Activated naive CD8-positive, alpha-beta T cell treated with anti-CD3 and anti-CD28 coated beads, Interleukin-2, amount 50 U/mL, for 16 hours (primary cell): Measurements from ENCODE around the gene TRAF2.

ENCODE experiments used
- DNase-seq: peaks from one replicate; pipeline ENCODE4 v3.0.0-alpha.2; 2020; ENCODE audit warnings: low read depth, low spot score

The TRAF2 gene

DNA sequence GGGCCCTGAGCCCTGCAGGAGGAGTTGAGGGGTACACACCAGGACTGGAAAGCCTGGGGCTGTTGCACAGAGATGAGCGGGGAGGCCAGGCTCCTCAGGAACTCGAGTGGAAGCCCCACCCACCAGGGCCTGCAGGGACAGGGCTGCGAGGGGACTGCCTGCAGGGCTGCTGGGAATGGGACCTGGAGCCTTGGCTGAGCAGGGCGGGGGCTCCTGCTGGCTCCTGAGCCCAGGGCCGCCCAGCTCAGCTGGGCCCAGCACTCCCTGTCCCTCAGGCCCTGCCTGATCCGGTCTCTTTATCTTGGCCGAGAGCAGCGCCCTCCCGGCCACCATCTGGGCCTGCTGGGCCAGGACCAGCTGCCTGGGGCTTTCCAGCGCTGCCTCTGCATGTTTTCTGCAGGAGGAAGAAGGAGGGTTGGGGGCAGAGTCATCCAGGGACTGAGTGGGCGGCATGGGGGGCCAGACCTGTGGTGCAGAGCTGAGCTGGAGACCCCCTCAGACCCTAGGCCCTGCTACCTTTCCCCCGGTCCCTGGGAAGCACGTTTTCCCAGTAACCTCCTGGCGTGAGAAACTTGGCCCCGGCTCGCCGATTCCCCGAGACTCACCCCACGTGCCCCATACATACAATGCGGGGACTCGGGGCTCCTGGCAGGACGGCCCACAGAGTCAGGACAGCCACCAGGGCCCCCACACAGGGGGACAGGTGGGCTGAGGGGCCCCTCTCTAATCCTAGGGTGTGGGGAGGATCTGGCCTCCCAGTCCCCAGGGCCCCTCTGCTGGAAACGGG is 75.2 kb downstream of the TRAF2 start:
- DNase-seq, result no peak

DNA sequence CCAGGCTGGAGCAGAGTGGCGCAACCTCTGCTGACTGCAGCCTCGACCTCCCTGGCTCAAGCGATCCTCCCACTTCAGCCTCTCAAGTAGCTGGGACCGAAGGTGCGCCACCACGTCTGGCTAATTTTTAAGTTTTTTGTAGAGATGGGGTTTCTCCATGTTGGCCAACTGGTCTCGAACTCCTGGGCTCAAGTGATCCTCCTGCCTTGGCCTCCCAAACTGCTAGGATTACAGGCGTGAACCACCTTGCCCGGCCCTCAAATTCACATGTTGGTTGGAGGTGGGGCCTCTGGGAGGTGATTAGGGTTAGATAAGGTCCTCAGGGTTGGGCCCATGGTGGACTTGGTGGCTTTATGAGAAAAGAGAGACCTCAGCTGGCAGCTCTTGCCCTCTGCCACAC is 75.8 kb downstream of the TRAF2 start:
- DNase-seq, result no peak

DNA sequence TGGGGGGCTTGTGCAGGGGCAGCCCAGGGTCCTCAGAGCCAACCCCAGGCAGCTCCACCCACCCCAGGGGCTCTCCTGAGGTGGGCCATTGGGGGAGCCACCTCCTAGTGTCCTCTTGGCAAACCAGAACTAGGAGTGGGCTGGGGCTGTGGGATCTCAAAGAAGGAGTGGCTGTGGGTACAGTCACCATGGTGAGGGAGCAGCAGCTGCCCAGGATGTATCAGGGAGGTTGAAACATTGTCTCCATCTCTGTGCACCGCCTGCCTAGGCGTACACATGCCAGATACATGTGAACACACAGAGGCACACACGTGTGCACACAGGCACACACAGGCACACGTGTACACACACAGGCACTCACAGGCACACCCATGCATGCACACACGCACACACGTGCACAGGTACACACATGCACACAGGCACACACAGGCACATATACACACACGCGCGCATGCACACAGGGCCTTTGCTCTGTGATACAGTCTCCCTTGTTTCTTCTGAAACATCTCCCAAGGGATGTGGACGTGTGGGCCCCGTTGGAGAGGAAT is 76.5 kb downstream of the TRAF2 start:
- DNase-seq, result no peak

DNA sequence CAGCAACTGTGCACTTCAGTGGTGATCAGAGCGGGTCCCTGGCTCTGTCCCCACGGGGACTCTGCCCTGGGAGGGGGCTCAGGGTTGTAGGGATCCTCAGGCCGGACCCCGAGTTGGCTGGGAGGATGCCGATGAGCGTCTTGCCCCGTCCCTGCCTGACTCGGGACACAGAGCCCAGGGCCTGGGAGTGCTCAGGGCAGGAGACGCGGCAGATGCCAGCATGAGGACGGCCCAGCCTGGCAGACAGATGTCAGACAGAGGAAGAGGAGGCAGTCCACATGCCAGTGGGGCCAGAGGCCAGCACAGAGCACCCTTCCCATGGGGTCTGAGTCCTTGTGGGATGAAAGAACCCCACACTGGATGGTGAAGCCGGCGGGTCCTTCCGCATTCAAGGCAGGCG is 77.0 kb downstream of the TRAF2 start:
- no peak for DNase-seq

DNA sequence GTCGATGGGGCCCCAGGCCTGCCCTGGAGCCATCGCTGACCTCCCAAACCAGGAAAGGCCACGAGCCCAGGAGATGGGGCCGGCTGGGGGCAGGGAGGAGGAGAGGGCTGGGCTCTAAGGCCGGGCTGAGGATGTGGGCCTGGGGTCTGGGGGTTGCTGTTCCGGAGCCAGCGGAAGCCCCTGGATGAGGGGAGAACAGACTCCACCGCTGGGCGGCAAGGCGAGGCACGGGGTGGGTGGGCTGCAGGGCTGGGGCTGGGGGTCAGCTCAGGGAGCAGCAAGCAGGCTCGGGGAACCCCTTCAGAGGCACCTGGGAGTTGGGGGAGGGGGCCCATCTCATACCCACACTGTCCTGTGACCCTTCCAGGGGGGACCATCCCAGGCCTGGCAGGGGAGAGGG is 77.4 kb downstream of the TRAF2 start:
- no peak for DNase-seq

DNA sequence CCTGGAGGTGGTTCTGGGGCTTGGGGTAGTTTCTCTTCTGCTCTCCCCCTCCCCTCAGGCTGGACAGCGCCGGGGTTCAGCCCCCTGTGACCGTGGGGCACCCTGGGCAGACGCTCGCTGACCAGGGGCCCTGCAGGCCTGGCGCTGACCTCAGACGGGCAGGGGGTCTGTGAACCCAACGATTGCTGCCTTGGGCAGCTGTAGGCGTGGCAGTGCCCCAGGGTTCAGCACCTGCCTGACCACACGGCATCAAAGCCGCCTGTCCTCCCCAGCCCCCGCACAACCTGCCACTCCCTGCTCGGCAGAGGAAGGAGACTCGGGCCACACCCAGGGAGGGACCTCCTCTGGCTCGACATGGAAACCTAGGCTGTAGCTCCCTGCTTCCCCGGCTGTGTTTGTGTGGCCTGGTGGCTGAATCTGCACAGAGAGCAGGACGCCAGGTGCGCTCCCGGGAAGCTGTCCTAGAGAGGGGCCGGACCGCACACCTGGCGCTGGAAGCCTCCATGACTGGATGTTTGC is 77.9 kb downstream of the TRAF2 start:
- no peak for DNase-seq

- no peak for DNase-seq
Measured at GRCh38 chr9:136964833-136965422, 78.6 kb downstream of the TRAF2 start.

- no peak for DNase-seq
Measured at GRCh38 chr9:136965771-136966484, 79.6 kb downstream of the TRAF2 start.

DNA sequence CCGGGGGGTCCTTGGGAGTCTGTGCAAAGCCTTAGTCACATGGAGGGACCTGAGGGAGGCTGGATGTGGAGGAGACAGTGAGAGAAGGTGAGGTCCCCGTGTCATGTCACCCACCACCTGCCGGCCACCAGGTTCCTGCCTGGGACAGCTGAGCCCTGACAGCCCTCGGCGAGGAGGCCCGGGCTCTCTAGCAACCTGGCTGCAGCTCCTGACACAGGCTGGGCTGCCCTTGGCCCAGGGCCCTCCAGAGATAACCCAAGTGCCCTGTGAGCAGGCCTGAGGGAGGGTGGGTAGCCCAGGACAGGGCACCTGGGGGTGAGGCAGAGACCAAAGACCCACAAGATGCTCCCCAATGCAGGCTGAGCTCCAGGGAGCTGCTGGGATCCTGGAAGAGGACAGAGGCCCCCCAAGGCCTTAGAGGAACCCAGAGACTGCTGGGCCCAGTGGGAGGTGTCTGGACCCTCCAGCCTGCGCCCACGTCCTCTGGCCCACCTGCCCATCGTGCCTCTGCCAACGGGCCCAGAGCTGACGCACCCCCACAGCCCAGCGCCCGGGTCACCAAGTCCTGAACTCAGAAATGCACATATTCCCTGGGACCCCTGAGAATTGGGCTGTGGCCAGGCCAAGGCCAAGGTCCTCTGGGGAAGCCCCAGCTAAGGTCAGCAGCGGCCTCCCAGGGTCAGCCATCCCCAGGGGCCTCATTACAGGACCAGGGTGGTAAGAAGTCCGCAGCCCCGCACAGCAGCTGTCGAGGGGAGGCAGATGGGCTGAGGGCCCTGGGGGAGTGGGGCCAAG is 82.2 kb downstream of the TRAF2 start:
- DNase-seq, result no peak

GRCh38 chr9:136969150-136969549 is 82.8 kb downstream of the TRAF2 start:
- no peak for DNase-seq

DNA sequence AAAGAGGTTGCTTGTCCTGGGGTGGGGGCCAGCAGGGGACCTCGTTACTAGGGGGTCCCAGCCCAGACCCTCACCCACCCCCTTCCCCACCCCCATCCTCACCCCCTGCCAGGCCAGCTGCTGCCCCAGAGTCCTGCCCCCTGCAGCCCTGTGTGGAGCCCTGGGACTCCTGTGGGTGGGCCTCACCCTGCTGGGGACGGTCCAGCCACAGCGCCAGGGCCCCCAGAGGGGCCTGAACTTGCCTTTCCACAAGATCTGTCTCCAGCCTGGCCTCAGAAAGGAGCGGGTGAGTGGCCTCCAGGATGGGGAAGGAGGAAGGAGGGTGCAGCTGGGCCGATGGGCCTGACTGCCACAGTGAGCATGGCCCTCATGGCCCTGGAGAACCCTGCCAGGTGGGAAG is 83.5 kb downstream of the TRAF2 start:
- DNase-seq, result no peak

GRCh38 chr9:136970361-136970760 is 84.0 kb downstream of the TRAF2 start:
- no peak for DNase-seq

GRCh38 chr9:136971746-136972145 is 85.4 kb downstream of the TRAF2 start:
- DNase-seq, result no peak

GRCh38 chr9:136972335-136972734 is 86.0 kb downstream of the TRAF2 start:
- no peak for DNase-seq

DNA sequence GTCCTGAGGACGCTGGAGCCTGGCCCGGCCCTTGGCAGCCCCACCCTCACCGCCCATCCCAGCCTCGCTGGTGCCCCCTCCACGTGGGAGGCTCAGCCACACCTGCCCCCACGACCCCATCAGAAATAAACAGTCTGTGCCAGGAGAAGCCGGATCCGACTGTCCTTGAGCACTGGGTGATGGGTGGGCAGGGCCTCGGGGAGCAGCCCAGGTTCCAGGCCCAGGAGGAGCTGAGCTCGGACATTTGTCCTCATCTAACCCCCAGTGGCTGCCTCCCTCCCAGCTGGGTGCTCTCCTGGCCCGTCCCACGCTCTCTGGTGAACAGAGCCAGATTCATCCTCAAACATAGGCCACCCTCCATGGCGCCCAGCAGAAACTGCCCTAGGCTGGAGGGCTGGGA is 86.4 kb downstream of the TRAF2 start:
- no peak for DNase-seq

- DNase-seq, result no peak
Measured at GRCh38 chr9:136973618-136974617, 87.6 kb downstream of the TRAF2 start.

DNA sequence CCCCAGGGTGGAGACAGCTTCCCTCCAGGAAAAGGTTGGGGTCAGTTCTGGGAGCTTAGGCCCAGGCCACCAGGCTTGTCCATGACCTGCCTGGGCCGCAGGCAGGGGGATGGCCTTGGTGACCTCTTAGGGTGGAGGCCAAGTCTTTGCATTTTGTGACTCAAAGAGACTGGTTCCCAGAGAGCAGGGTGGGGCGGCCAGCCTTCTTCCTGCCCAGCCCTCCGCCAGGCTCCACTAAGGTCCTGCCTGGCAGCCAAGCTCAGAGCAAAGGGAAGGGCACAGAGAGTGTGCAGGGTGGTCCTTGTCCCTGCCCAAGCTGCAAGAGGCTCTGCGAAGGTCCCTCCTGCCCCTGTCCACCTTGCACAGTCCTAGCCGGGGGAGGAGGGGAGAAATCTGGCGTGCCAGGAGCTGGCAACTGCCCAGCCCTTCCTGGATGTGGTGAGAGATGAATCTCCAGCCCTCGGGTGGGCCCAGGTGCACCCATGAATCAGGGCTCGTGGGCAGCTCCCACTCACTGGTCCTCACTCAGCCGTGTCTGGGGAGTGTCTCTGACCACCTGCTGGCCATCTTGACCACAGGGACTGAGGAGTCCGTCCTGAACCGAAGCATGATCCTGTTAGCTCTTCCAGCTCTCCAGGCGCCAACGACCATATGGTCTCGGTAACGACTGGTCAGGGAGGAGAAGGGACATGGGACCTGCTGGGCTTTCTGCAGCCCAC is 88.7 kb downstream of the TRAF2 start:
- DNase-seq, result no peak

GRCh38 chr9:136975644-136976043 is 89.3 kb downstream of the TRAF2 start:
- DNase-seq, result no peak
